HG03342 (cell line): Measurements from ENCODE around the gene TMEM150B.

Experiments used
- ATAC-seq: cut with Tn5 transposase; IDR thresholded peaks from one replicate; pipeline ENCODE4 v1.9.1; 2021; ENCODE audit warnings: mild to moderate bottlenecking, moderate library complexity; ENCODE audit not compliant: unreplicated experiment

Gene TMEM150B

GRCh38 chr19:55355213-55355821 is 30.2 kb upstream of the TMEM150B start:
- ATAC-seq: no peak

- ATAC-seq: no peak
Measured at GRCh38 chr19:55354698-55355212, 29.6 kb upstream of the TMEM150B start, which contains the start of gene COX6B2. Gene COX6B2 (minus strand): TSS chr19:55354719. CDS start chr19:55354521, 198 bp downstream.

GRCh38 chr19:55353803-55354697 is 28.9 kb upstream of the TMEM150B start:
- no peak for ATAC-seq

GRCh38 chr19:55353356-55353802 is 28.2 kb upstream of the TMEM150B start:
- no peak for ATAC-seq

DNA sequence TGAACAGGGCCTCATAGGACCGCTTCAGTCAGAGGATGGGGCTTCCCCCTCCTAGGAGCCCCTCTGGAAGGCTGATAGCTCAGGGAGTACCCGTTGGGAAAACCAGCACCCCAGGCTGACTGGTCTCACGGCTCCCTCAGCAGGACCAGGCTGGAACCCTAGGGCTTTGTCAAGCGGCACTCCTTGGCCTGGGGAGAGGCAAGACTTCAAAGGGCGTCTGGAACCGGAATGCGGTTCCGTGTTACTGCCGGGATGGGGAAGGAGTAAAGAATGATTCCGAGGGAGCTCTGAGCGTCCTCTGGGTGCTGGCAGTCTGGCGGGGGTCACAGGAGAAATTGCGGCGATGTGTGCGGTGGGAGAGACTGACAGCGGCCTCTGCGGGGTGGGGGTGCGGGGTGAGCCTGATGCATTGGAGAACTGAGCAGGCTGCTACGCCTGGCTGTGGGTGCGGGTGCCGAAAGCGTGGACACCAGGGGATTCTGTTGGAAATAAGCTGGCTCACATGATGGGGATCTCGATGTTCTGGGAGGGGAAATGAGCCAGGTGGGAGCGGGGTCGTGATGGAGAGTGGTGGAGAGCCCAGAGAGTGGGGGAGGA is 27.5 kb upstream of the TMEM150B start:
- ATAC-seq: no peak

DNA sequence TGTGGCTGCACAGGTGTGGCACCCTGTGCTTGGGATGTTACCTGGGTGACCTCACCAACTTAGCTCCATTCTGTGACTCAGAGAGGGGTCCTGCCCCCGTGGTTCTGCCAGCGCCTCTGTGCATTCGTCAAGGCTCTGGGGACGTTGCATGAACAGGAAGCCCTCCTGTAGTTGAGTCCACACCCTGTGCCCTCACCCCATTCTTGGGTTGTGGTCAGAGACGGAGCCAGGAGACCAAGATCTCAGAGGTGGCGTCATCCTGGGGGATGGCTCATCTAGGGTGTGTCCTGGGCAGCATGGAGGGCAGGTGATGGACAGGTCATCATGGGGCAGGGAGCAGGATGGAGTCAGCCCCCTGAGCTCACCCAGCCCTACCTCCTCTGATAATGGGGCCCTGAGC is 26.9 kb upstream of the TMEM150B start:
- ATAC-seq: no peak

- no peak for ATAC-seq
Measured at GRCh38 chr19:55350620-55351315, 25.6 kb upstream of the TMEM150B start.

DNA sequence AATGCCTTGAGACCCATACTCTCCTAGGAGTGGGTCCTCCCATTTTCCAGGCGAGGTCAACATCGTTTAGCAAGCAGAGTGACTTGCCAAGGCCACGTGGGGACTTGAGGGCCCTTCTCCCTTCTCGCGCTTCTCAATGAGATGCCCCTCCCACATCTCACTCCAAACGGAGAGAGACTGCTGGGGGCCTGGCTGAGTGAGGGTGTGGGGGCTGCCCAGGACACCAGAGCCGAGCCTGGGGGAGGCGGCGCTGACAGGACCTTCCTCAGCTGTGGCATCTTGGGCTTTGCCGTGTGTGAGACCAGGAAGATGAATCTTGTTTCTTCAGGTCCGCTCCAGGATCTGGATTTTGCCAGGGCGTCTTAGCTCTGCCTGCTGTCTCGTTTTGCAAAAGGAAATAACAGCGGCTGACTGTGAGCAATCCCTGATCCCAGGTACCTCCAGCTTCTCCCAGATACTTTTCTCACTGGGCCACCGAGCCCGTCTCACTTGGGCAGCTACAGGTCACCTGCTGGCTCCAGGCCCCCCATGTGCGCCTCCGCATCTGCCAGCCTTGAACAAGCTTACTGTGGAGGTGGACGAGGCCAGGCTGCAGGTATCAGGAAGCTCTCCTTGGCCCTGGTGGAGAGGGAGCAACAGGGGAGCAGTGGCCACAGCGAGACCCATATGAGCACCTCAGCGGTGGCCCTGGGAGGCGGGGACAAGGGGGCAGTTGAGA is 23.3 kb upstream of the TMEM150B start:
- ATAC-seq: no peak

DNA sequence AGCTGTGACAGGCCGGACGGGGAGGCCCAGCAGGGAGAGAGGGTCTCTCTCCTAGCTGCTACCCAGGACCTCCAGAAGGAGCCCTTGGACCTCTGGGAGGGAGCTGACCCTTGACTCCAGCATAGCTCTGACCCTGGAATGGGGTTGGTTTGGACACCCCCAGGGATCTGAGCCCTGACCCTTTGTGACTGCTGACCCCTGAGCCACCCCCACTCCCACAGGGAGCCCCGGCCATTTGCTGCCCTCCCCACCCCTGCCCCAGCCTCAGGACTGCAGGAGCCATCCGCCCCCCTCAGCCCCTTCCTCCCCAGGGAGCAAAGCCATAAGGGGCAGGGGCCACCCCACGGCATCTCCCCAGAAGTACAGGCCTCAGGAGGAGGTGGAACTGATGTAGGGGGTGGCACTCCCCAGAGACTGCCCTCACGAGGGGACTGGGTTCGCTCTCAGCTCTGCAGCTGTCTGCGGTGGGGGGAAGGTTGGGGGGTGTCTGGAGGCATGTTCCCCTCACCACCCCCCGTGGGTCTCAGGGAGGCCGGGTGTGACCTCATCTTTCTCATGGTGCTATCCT is 22.4 kb upstream of the TMEM150B start:
- no peak for ATAC-seq

DNA sequence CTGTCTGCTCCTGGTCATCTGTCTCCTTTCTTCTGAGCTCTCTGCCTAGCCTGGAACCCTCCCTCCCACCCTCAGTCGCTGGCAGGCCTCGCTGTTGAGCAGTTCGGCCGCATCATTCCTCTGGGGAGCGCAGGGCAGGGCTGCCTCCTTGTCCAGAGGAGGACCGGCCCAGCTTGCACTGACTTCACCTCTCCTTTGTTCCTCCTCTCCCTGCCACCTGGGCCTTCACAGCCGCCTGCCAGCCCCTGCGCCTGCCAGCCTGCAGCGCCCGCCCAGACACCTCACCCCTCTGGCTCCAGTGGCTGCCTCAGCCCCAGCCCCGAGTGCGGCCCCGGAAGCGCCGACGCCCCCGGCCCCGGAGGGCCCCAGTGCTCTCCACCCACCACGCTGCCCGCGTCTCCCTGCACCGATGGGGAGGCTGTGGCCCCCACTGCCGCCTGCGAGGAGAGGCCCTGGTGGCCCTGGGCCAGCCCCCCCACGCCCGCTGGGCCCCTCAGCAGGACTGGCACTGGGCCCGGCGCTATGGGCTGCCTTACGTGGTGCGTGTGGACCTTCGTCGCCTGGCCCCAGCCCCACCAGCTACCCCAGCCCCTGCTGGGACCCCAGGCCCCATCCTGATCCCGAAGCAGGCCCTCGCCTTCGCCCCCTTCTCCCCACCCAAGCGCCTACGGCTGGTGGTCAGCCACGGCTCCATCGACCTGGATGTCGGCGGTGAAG is 21.7 kb upstream of the TMEM150B start:
- no peak for ATAC-seq

DNA sequence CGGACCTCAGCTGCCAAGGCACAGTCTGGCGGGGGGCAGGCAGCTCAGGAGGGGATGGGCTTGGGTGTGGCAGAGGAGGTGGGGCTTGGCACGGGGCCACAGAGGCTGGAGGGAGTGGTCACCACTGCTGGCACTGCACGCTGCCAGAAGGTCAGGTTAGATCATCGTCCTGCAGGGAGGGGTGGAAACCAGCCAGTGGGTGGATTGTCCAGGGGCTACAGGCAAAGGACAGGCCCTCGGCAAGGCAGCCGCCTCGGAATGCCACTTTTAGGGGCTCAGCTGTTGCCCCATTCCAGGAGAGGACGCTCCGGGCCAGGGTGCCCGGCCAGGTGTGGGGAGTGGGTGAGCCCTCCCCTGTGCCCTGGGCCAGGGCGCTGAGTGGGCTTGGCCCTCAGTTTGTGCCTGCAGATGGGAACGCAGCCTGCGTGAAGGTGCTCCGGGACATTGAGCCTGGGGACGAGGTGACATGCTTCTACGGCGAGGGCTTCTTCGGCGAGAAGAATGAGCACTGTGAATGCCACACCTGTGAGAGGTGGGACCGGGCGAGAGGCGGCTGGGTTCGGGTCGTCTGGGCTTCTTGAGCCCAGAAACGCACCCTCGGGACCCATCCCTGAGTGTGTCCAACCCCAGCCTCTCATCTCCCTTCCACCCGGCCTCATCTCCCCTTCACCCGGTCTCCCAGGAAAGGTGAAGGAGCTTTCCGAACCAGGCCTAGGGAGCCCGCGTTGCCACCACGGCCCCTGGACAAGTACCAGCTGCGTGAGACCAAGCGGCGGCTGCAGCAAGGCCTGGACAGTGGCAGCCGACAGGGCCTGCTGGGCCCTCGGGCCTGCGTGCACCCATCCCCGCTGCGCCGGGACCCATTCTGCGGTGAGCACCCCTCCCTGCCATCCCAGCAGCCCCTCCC is 20.9 kb upstream of the TMEM150B start:
- ATAC-seq: no peak

DNA sequence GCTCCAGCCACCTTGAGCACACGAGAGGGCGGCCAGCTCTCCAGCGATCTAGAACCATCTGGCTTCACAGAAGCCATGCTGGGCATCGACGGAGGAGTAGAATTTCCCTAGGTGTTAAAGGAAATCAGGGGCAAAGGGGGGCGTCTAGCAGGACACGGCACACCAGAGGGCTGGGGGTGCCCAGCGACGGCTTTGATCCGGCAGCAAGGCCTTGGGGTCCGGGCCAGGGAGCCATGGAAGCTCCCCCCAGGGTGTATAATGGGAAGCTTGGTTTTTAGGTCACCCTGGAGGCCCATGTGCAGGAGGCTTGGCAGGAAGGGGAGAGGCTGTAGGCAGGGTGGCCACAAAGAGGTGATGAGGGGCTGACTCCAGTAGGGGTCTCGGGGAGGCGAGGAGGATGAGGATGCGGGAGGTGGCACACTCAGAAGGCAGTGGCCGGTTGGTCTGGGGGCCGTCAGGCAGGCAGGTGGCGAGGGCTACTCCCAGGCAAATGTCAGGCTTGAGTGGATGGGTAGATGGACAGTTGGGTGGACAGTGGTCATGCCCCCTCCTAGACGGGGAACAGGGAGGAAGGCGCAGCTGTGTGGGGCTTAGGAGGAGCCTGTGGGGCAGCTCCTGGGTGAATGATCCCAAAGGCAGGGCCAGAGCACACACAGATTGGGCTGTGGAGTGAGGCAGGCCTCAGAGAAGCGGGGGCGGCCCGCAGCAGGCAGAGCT is 20.1 kb upstream of the TMEM150B start:
- no peak for ATAC-seq

- ATAC-seq: no peak
Measured at GRCh38 chr19:55344444-55344843, 19.3 kb upstream of the TMEM150B start.

DNA sequence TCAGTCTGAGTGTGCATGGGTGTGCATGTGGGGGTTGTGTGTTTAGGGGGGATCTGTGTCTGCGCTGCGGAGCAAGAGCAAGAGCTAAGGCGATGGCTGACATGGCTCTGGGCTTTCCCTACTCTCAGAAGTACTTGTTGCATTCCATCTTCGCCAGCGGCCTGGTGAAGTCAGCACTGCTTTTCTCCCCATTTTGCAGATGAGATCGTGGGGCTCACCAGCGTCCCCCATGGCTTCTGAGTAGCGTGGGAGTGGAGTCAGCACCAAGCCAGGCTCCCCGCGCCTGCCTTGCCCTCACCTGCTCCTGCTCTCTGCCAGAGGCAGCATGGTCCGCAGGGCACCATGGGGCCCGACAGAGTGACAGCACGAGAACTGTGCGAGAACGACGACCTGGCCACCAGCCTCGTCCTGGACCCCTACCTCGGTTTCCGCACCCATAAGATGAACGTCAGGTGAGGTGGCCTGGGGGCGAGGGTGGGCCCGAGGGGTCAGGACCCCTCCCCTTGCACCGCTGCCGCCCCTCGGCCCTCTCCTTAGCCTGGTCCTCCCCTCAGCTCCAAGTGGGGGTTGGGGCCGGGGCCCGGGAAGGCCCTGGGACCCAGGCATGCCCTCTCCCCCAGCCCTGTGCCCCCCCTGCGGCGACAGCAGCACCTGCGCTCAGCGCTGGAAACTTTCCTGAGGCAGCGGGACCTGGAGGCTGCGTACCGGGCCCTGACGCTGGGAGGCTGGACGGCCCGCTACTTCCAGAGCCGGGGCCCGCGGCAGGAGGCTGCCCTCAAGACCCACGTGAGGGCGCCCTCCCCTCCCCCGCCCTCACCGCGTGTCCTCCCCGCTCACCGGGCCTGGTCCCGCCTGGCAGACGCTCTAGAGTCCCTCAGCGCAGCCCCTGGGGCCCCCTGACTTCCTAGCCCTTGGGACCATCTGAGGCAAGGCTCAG is 16.7 kb upstream of the TMEM150B start:
- ATAC-seq: no peak

- no peak for ATAC-seq
Measured at GRCh38 chr19:55341171-55341588, 16.0 kb upstream of the TMEM150B start.

- no peak for ATAC-seq
Measured at GRCh38 chr19:55340784-55341147, 15.6 kb upstream of the TMEM150B start.
